Neural cell (in vitro differentiated cells): ENCODE measurements around the gene MALAT1.

Experiments
- EP300 ChIP-seq: fragments of 450-650 bp; conservative IDR thresholded peaks from 2 replicates; pipeline ENCODE4 v1.6.1; 2014; ENCODE audit warnings: antibody characterized with exemption, mild to moderate bottlenecking, moderate library complexity; ENCODE audit not compliant: poor library complexity, severe bottlenecking
- EZH2 ChIP-seq: fragments of 200-600, 300-800 bp; shearing (Covaris generic), sonication (generic); IDR thresholded peaks from 2 replicates; pipeline ENCODE4 v1.6.1; 2014; ENCODE audit warnings: antibody characterized with exemption, low read length, borderline replicate concordance, mild to moderate bottlenecking; ENCODE audit not compliant: insufficient read depth, poor library complexity, severe bottlenecking
- MXI1 ChIP-seq: fragments of 450-650 bp; conservative IDR thresholded peaks from 2 replicates; pipeline ENCODE4 v1.6.1; 2014; ENCODE audit warnings: antibody characterized with exemption, mild to moderate bottlenecking; ENCODE audit not compliant: poor library complexity, severe bottlenecking
- POLR2AphosphoS5 ChIP-seq: IDR thresholded peaks from 2 replicates; pipeline ENCODE4 v1.6.1; 2012
- SMC3 ChIP-seq: fragments of 450-650 bp; conservative IDR thresholded peaks from 2 replicates; pipeline ENCODE4 v1.6.1; 2014; ENCODE audit warnings: antibody characterized with exemption, mild to moderate bottlenecking, moderate library complexity; ENCODE audit not compliant: poor library complexity
- TAF1 ChIP-seq: IDR thresholded peaks from 2 replicates; pipeline ENCODE4 v1.6.1; 2012; ENCODE audit warnings: low read depth
- TF ChIP-seq, protein P1 (sequence below): fragments of 450-650 bp; IDR thresholded peaks from 2 replicates; pipeline ENCODE4 v1.5.1; 2014; ENCODE audit warnings: antibody characterized with exemption, mild to moderate bottlenecking, moderate library complexity; ENCODE audit not compliant: poor library complexity, severe bottlenecking
- TF ChIP-seq, protein P2 (sequence below): IDR thresholded peaks from 2 replicates; pipeline ENCODE4 v1.6.1; 2012; ENCODE audit warnings: borderline replicate concordance

DNA sequence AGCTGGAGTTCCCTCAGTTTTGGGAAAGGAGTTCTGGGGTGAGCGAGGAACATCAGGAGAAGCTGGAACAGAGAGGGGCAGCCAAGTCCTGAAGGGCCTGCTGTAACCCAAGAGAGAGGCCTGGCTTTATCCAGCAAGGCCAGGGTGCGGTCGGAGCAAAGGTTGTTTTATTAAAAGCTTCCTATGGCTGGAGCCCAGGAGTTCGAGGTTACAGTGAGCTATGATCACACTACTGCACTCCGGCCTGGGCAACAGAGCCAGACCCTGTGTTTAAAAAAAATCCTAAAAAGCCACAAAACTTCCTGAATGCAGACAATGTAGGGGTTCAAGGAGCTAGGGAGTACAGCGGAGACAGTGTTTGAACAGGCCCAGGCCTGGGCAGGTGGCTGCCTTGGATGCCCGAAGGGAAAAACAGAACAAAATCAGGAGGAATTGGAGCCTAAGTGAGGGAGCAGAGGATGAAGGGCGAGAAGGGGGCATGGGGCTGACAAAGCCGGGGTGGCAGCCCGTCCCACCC lies 22.2 kb upstream of the MALAT1 start:
- TF ChIP-seq, protein P1, sequence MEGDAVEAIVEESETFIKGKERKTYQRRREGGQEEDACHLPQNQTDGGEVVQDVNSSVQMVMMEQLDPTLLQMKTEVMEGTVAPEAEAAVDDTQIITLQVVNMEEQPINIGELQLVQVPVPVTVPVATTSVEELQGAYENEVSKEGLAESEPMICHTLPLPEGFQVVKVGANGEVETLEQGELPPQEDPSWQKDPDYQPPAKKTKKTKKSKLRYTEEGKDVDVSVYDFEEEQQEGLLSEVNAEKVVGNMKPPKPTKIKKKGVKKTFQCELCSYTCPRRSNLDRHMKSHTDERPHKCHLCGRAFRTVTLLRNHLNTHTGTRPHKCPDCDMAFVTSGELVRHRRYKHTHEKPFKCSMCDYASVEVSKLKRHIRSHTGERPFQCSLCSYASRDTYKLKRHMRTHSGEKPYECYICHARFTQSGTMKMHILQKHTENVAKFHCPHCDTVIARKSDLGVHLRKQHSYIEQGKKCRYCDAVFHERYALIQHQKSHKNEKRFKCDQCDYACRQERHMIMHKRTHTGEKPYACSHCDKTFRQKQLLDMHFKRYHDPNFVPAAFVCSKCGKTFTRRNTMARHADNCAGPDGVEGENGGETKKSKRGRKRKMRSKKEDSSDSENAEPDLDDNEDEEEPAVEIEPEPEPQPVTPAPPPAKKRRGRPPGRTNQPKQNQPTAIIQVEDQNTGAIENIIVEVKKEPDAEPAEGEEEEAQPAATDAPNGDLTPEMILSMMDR, result no peak
- no peak for TF ChIP-seq SMC3
- no peak for TF ChIP-seq POLR2AphosphoS5
- TF ChIP-seq TAF1, result no peak
- TF ChIP-seq EP300, result no peak
- TF ChIP-seq, protein P2, sequence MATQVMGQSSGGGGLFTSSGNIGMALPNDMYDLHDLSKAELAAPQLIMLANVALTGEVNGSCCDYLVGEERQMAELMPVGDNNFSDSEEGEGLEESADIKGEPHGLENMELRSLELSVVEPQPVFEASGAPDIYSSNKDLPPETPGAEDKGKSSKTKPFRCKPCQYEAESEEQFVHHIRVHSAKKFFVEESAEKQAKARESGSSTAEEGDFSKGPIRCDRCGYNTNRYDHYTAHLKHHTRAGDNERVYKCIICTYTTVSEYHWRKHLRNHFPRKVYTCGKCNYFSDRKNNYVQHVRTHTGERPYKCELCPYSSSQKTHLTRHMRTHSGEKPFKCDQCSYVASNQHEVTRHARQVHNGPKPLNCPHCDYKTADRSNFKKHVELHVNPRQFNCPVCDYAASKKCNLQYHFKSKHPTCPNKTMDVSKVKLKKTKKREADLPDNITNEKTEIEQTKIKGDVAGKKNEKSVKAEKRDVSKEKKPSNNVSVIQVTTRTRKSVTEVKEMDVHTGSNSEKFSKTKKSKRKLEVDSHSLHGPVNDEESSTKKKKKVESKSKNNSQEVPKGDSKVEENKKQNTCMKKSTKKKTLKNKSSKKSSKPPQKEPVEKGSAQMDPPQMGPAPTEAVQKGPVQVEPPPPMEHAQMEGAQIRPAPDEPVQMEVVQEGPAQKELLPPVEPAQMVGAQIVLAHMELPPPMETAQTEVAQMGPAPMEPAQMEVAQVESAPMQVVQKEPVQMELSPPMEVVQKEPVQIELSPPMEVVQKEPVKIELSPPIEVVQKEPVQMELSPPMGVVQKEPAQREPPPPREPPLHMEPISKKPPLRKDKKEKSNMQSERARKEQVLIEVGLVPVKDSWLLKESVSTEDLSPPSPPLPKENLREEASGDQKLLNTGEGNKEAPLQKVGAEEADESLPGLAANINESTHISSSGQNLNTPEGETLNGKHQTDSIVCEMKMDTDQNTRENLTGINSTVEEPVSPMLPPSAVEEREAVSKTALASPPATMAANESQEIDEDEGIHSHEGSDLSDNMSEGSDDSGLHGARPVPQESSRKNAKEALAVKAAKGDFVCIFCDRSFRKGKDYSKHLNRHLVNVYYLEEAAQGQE, result no peak
- no peak for TF ChIP-seq MXI1
- TF ChIP-seq EZH2, result no peak
